Left lung (tissue), 10 donors: ENCODE results near the gene HSPB1. TPM values are rescaled to one million over a fixed set of nuclear protein-coding genes. Genes with fewer than 3 reads are reported as not detected.

Experiments used
- ATAC-seq: fragments of 200-7000 bp; cut with Tn5 transposase; one replicate; pipeline ENCODE4 v1.9.1; 2020; ENCODE audit warnings: moderate library complexity
- DNase-seq, 4 donors: peaks; one replicate each; pipeline ENCODE4 v3.0.0-alpha.2; 2013 to 2020
- H3K27ac ChIP-seq, 2 donors: fragments of 200-600 bp; sonication (generic) in 1 of 2; one replicate each; pipeline versions ENCODE4 v1.5.0 to v1.8.0; 2020 to 2021
- H3K27me3 ChIP-seq, 2 donors: fragments of 200-600 bp; sonication (generic) in 1 of 2; one replicate each; pipeline versions ENCODE4 v1.5.0 to v1.8.0; 2020 to 2021
- H3K36me3 ChIP-seq, 2 donors: fragments of 200-600 bp; sonication (generic) in 1 of 2; one replicate each; pipeline versions ENCODE4 v1.5.0 to v1.8.0; 2020 to 2021
- H3K4me1 ChIP-seq, 2 donors: fragments of 200-600 bp; one replicate each; pipeline ENCODE4 v1.8.0; 2021
- H3K4me3 ChIP-seq, 2 donors: fragments of 200-600 bp; sonication (generic) in 1 of 2; one replicate each; pipeline versions ENCODE4 v1.5.0 to v1.8.0; 2020 to 2021; ENCODE audit warnings: mild to moderate bottlenecking in 1 of 2
- H3K9me3 ChIP-seq, 2 donors: fragments of 200-600 bp; sonication (generic) in 1 of 2; one replicate each; pipeline versions ENCODE4 v1.5.0 to v1.8.0; 2020 to 2021
- intact Hi-C, 2 donors: fragments of 100-400 bp; cut with DNase I; formaldehyde crosslinking; loops; one replicate each; pipeline versions ENCODE4 v1.11.2 to v1.14.2; 2022
- polyA plus RNA-seq, 6 donors: library from polyadenylated mRNA; unstranded; fragments of 120-200 nt; gene quantifications; one replicate each; pipeline ENCODE4 v1.2.1, GENCODE V29; 2013; ENCODE audit not compliant: insufficient read length in 6 of 6
- total RNA-seq, 2 donors: library from RNA; stranded (reverse); fragmentation: NEBNext Ultra II Directional; extraction: Animal tissue kit (Norgen Biotek cat#: 25700); gene quantifications; one replicate each; pipeline ENCODE4 v1.2.1, GENCODE V29; 2021
- TF ChIP-seq, protein P1 (sequence below), 2 donors: fragments of 200-600 bp; sonication (generic) in 1 of 2; IDR thresholded peaks; one replicate each; pipeline versions ENCODE4 v1.5.0 to v1.8.0; 2021; ENCODE audit warnings: antibody characterized with exemption in 2 of 2
- donor health status: DM: no; HTN: yes; CAD: no.
- donor health status: DM: no; HTN: no; CAD: no.

The HSPB1 gene
- total and polyA plus RNA-seq, 8 donors, result 219 to 951 (median 306) TPM

DNA sequence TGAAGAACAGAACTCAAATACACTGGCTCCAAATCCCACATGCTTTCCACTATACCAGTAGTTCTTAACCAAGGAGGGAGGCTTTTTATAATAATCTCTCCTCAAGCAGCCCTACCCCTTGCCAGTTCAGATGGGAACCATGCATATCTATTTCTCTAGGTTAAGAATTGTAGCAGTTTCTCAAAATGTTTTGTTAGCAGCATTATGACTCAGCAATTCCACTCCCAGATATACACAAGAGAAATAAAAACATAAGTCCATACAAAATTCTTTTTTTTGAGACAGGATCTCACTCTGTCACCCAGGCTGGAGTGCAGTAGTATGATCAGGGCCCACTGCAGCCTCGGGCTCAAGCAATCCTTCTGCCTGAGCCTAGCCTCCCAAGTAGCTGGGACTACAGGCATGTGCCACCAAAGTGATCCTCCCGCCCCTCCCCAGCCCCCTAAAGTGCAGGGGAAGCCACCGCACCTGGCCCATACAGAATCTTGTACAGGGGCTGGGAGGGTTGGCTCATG is 38.2 kb downstream of the HSPB1 start:
- TF ChIP-seq, protein P1, sequence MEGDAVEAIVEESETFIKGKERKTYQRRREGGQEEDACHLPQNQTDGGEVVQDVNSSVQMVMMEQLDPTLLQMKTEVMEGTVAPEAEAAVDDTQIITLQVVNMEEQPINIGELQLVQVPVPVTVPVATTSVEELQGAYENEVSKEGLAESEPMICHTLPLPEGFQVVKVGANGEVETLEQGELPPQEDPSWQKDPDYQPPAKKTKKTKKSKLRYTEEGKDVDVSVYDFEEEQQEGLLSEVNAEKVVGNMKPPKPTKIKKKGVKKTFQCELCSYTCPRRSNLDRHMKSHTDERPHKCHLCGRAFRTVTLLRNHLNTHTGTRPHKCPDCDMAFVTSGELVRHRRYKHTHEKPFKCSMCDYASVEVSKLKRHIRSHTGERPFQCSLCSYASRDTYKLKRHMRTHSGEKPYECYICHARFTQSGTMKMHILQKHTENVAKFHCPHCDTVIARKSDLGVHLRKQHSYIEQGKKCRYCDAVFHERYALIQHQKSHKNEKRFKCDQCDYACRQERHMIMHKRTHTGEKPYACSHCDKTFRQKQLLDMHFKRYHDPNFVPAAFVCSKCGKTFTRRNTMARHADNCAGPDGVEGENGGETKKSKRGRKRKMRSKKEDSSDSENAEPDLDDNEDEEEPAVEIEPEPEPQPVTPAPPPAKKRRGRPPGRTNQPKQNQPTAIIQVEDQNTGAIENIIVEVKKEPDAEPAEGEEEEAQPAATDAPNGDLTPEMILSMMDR (IDR thresholded peaks at IDR 0.05), result no peak

DNA sequence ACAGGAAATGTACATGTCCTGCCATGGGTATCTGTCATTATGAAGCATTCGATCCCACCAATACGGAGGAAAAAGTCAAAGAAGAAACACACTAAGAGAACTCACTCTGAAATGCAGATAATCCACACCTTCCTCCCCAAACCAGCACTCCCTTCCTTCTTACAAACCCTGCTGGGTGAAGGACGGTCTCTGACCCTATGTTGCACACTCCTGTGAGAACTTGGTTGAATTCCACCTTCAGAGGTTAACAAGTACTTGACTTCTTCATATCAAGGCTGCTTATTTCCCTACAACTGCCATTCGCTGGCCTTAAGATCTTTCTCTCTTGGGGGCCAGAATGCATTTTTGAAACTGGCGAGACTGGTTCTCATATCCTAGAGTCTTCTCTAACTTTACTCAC is 39.7 kb downstream of the HSPB1 start:
- TF ChIP-seq, protein P1 (IDR thresholded peaks at IDR 0.05), result no peak
- intact Hi-C loops, result no loop called here
- peak; percentile 52 for ATAC-seq
- Histone ChIP-seq H3K4me1 (peaks cover 27 to 82% of the 10 kb centered on the region in 2 donors), H3K36me3 (peaks cover 0 to 80% of the 10 kb centered on the region in 2 donors), H3K27me3 (no peaks in the 10 kb centered on the region), H3K4me3 (no peak overlapping the region), H3K9me3 (no peaks in the 10 kb centered on the region), H3K27ac (peak overlapping the region in 1 of 2 donors; percentile 33)
- no peak for DNase-seq

More for the DNA sequence above, 38.2 kb downstream of the HSPB1 start:
- Histone ChIP-seq H3K27ac (peak overlapping the region in 1 of 2 donors; percentile 50), H3K4me3 (no peak overlapping the region), H3K27me3 (no peaks in the 10 kb centered on the region), H3K4me1 (peaks cover 22 to 76% of the 10 kb centered on the region in 2 donors), H3K36me3 (peaks cover 0 to 73% of the 10 kb centered on the region in 2 donors), H3K9me3 (no peaks in the 10 kb centered on the region)
- DNase-seq (no peak), ATAC-seq (no peak)
- intact Hi-C loops, result no loop called here

GRCh38 chr7:76343294-76343930 is 40.9 kb downstream of the HSPB1 start:
- Histone ChIP-seq H3K9me3 (no peaks in the 10 kb centered on the region), H3K36me3 (peaks cover 0 to 86% of the 10 kb centered on the region in 2 donors), H3K4me3 (no peak overlapping the region), H3K27me3 (no peaks in the 10 kb centered on the region), H3K27ac (no peak overlapping the region), H3K4me1 (peaks cover 27 to 81% of the 10 kb centered on the region in 2 donors)
- DNase-seq (no peak), ATAC-seq (no peak)
- TF ChIP-seq, protein P1 (IDR thresholded peaks at IDR 0.05), result no peak
- intact Hi-C loops, result no loop called here

DNA sequence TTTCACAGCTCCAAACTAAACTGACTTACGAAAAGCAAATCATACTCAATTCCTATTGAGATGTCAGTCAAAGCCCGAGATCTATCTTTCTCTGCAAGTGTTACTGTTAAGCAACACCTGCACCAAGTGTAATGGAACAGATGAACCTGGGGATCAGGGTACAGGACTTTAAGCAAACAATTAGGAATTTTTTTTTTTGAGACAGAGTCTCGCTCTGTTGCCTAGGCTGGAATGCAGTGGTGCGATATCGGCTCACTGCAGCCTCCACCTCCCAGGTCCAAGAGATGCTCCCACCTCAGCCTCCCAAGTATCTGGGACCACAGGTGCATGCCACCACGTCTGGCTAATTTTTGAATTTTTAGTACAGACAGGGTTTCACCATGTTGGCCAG is 41.5 kb downstream of the HSPB1 start:
- Histone ChIP-seq H3K36me3 (peaks cover 0 to 91% of the 10 kb centered on the region in 2 donors), H3K27me3 (no peaks in the 10 kb centered on the region), H3K4me1 (peaks cover 24 to 81% of the 10 kb centered on the region in 2 donors), H3K27ac (no peak overlapping the region), H3K4me3 (no peak overlapping the region), H3K9me3 (no peaks in the 10 kb centered on the region)
- DNase-seq (no peak), ATAC-seq (no peak)
- intact Hi-C loops, result no loop called here
- TF ChIP-seq, protein P1 (IDR thresholded peaks at IDR 0.05), result no peak

DNA sequence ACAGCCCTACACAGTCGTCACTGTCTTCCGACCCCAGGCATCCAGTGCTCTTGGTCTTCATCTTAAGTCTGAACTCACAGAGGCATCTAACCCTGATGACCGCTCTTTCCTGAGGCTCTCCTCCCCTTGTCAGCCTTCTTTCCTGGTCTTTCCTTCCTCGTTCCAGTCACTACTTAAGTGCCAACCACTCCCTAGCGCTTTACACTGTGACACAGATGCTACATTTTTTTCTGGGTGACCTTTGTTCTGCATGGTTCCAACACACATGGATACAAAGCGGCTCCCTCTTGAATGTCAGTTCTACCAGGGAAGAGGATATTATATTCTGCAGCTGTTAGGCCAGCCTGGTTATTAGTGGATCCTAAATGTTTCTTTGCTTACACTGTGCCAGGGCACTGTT is 43.6 kb downstream of the HSPB1 start:
- TF ChIP-seq, protein P1 (IDR thresholded peaks at IDR 0.05), result no peak
- intact Hi-C loops, result no loop called here
- no peaks in the 10 kb centered on the region for H3K9me3 ChIP-seq
- peaks cover 14 to 78% of the 10 kb centered on the region in 2 donors for H3K4me1 ChIP-seq
- no peak for DNase-seq
- peaks cover 0 to 91% of the 10 kb centered on the region in 2 donors for H3K36me3 ChIP-seq
- no peak overlapping the region for H3K4me3 ChIP-seq
- peak; percentile 85 for ATAC-seq
- H3K27ac ChIP-seq, result peak overlapping the region; percentile 45 to 67
- no peaks in the 10 kb centered on the region for H3K27me3 ChIP-seq
